B cell (primary cell): ENCODE results near the gene MARCOL. TPM values are rescaled to one million over a fixed set of nuclear protein-coding genes. Genes with fewer than 3 reads are reported as not detected.

Experiments
- ATAC-seq: fragments of 200-7000 bp; cut with Tn5 transposase; one replicate; pipeline ENCODE4 v1.10.0; 2021; ENCODE audit warnings: low read depth, mild to moderate bottlenecking, moderate number of reproducible peaks, moderate library complexity
- CTCF ChIA-PET: fragments of 350-600 bp; sonication (Branson Sonifier 250); formaldehyde crosslinking; loops from one replicate; lab custom pipeline; 2021; ENCODE audit warnings: antibody characterized with exemption, inconsistent platforms; lab: Charles Lee
- POLR2A ChIA-PET: fragments of 350-600 bp; sonication (Branson Sonifier 250); formaldehyde crosslinking; loops from one replicate; lab custom pipeline; 2021; ENCODE audit warnings: antibody characterized with exemption; lab: Charles Lee
- DNase-seq: peaks from one replicate; pipeline ENCODE4 v3.0.0; 2013
- H2AFZ ChIP-seq: 2 replicates; pipeline ENCODE4 v1.6.1; 2012; ENCODE audit warnings: mild to moderate bottlenecking, low read depth, low read length; ENCODE audit not compliant: insufficient read depth, poor library complexity, severe bottlenecking
- H3K27ac ChIP-seq, 2 donors: 1 replicate in 1 of 2; 2 replicates in 1 of 2; pipeline ENCODE4 v1.5.1; 2012 to 2013; ENCODE audit warnings: low read length in 2 of 2, mild to moderate bottlenecking in 2 of 2, moderate library complexity in 1 of 2
- H3K27me3 ChIP-seq, 4 experiments: fragments of 200-600 bp in 1 of 4; sonication (generic) in 1 of 4; replicated peaks in 1 of 4; 1 replicate in 2 of 4; 2 replicates in 2 of 4; pipeline versions ENCODE4 v1.6.1 to v1.7.0; 2013 to 2016; ENCODE audit warnings: low read length in 3 of 4, mild to moderate bottlenecking in 2 of 4, mixed read lengths in 1 of 4, moderate library complexity in 1 of 4; ENCODE audit not compliant: insufficient read depth in 4 of 4, control insufficient read depth in 3 of 4; ENCODE audit errors: control extremely low read depth in 1 of 4
- H3K36me3 ChIP-seq, 2 experiments: replicated peaks in 1 of 2; 1 replicate in 1 of 2; 2 replicates in 1 of 2; pipeline versions ENCODE4 v1.6.1 to v1.7.1; 2013; ENCODE audit warnings: low read length in 1 of 2; ENCODE audit not compliant: insufficient read depth in 2 of 2, control insufficient read depth in 1 of 2; ENCODE audit errors: control extremely low read depth in 1 of 2, extremely low read depth in 1 of 2
- H3K4me1 ChIP-seq, 2 donors: fragments of 200-600 bp in 1 of 2; sonication (generic) in 1 of 2; 1 replicate in 1 of 2; 2 replicates in 1 of 2; pipeline versions ENCODE4 v1.5.1 to v1.6.1; 2013 to 2017; ENCODE audit warnings: low read length in 2 of 2; ENCODE audit not compliant: control insufficient read depth in 2 of 2, insufficient read depth in 2 of 2
- H3K4me2 ChIP-seq: replicated peaks from 2 replicates; pipeline ENCODE3; 2012; ENCODE audit warnings: mild to moderate bottlenecking, low read depth, low read length; ENCODE audit not compliant: poor library complexity, severe bottlenecking
- H3K4me3 ChIP-seq, 5 experiments: fragments of 200-600 bp in 1 of 5; sonication (generic) in 1 of 5; 1 replicate in 3 of 5; 2 replicates in 2 of 5; pipeline versions ENCODE4 v1.5.1 to v1.7.0; 2011 to 2016; ENCODE audit warnings: low read length in 4 of 5, mild to moderate bottlenecking in 4 of 5, low read depth in 2 of 5, control low read depth in 1 of 5, moderate library complexity in 1 of 5; ENCODE audit not compliant: insufficient read depth in 1 of 5; ENCODE audit errors: control extremely low read depth in 1 of 5, extremely low read depth in 1 of 5
- H3K79me2 ChIP-seq: fragments of 200-600 bp; sonication (generic); one replicate; pipeline ENCODE4 v1.6.0; 2016; ENCODE audit warnings: low read length; ENCODE audit not compliant: control insufficient read depth, insufficient read depth
- H3K9ac ChIP-seq: fragments of 200-600 bp; sonication (generic); 2 replicates; pipeline ENCODE4 v1.6.1; 2017; ENCODE audit warnings: mild to moderate bottlenecking, low read length, moderate library complexity
- H3K9me3 ChIP-seq, 3 donors: one replicate each; pipeline versions ENCODE4 v1.6.1 to v1.7.1; 2013; ENCODE audit warnings: low read length in 2 of 3; ENCODE audit not compliant: control insufficient read depth in 2 of 3, insufficient read depth in 1 of 3; ENCODE audit errors: control extremely low read depth in 1 of 3
- H4K20me1 ChIP-seq: 2 replicates; pipeline ENCODE4 v1.6.0; 2012; ENCODE audit warnings: mild to moderate bottlenecking, low read length; ENCODE audit not compliant: insufficient read depth, control insufficient read depth, poor library complexity, severe bottlenecking
- H3K27ac Mint-ChIP-seq: one replicate; pipeline ENCODE4 v1.8.0; 2021; ENCODE audit warnings: mixed read lengths
- H3K27me3 Mint-ChIP-seq: one replicate; pipeline ENCODE4 v1.8.0; 2021; ENCODE audit warnings: mixed read lengths
- H3K4me1 Mint-ChIP-seq: one replicate; pipeline ENCODE4 v1.8.0; 2021; ENCODE audit warnings: mixed read lengths
- H3K4me3 Mint-ChIP-seq: one replicate; pipeline ENCODE4 v1.8.0; 2021; ENCODE audit warnings: mixed read lengths
- H3K9me3 Mint-ChIP-seq: one replicate; pipeline ENCODE4 v1.8.0; 2022; ENCODE audit warnings: mixed read lengths; ENCODE audit not compliant: insufficient read depth
- EZH2 ChIP-seq: IDR thresholded peaks from 2 replicates; pipeline ENCODE4 v1.6.1; 2012; ENCODE audit warnings: borderline replicate concordance, low read depth, mild to moderate bottlenecking, moderate library complexity, low read length; ENCODE audit not compliant: insufficient read depth, poor library complexity, severe bottlenecking
- WGBS: methylation state at CpG from one replicate; pipeline ENCODE4 v1.1.5; 2013; ENCODE audit warnings: missing lambda C conversion rate; ENCODE audit not compliant: insufficient coverage; 5-methylcytosine and 5-hydroxymethylcytosine counted together
- intact Hi-C: fragments of 100-400 bp; cut with micrococcal nuclease; formaldehyde crosslinking; loops from one replicate; pipeline ENCODE4 v1.10.0; 2022
- polyA plus RNA-seq: library from polyadenylated mRNA; depleted of rRNA; stranded (reverse); fragments of >200 nt; gene quantifications from 2 replicates; pipeline ENCODE4 v1.2.3, GENCODE V29; 2012
- total RNA-seq, 2 donors: library from RNA; stranded (reverse); fragments of 120-200 nt in 1 of 2; gene quantifications; 1 replicate in 1 of 2; 2 replicates in 1 of 2; pipeline versions ENCODE4 v1.2.3 to v1.2.4, GENCODE V29; 2013 to 2022
- TF ChIP-seq, protein P1 (sequence below): fragments of 200-600 bp; IDR thresholded peaks from one replicate; pipeline ENCODE4 v1.8.0; 2022; ENCODE audit warnings: antibody characterized with exemption, mild to moderate bottlenecking

MARCOL gene
- total and polyA plus RNA-seq, 2 donors (not counting 1 experiment from before 2014, with no cell fraction given) = not detected

DNA sequence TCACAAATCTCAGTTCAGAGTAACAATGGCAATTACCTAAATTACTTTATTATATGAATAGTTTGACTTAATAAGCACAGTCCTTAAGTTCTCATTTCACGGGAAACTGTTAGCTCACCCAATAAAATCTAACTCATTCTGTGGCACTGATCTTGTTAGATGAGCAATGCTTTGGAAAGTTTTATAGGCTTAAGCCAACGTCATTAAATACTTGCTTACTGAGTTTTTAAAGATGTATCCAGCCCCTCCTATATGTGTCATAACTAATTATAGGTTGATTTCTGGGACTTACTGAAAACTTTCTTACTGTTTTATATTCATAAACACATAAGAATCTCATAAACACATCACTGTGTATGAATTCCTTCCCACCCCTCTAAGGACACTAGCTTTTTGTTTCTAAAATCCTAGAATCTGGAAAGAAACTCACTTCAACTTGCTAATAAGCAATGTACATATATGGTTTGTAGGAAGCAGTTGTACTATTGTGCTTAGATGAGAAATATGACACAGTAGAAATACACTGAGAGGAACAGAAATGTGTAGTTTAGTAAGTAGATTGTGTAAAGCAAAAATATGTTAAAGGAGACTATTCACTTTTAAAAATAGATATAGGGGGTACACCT, 14.1 kb upstream of the MARCOL start:
- no peak overlapping the region for H3K27ac ChIP-seq
- H3K79me2 ChIP-seq = no peaks in the 10 kb centered on the region
- no peak overlapping the region for H3K4me2 ChIP-seq
- H4K20me1 ChIP-seq = no peaks in the 10 kb centered on the region
- CTCF ChIA-PET = no interaction called here
- no CpG with 5 or more reads among the region's 2 CpGs for WGBS
- DNase-seq (no peak), ATAC-seq (no peak)
- intact Hi-C loops = no loop called here
- no peaks in the 10 kb centered on the region for H3K9me3 ChIP-seq
- H3K4me1 ChIP-seq = no peaks in the 10 kb centered on the region
- Mint-ChIP-seq H3K4me1 (no peaks in the 10 kb centered on the region), H3K9me3 (no peaks in the 10 kb centered on the region), H3K4me3 (no peak overlapping the region), H3K27ac (no peak overlapping the region), H3K27me3 (peaks cover 10% of the 10 kb centered on the region)
- H3K4me3 ChIP-seq = no peak overlapping the region
- POLR2A ChIA-PET = no interaction called here
- no peak for TF ChIP-seq EZH2
- TF ChIP-seq, protein P1, sequence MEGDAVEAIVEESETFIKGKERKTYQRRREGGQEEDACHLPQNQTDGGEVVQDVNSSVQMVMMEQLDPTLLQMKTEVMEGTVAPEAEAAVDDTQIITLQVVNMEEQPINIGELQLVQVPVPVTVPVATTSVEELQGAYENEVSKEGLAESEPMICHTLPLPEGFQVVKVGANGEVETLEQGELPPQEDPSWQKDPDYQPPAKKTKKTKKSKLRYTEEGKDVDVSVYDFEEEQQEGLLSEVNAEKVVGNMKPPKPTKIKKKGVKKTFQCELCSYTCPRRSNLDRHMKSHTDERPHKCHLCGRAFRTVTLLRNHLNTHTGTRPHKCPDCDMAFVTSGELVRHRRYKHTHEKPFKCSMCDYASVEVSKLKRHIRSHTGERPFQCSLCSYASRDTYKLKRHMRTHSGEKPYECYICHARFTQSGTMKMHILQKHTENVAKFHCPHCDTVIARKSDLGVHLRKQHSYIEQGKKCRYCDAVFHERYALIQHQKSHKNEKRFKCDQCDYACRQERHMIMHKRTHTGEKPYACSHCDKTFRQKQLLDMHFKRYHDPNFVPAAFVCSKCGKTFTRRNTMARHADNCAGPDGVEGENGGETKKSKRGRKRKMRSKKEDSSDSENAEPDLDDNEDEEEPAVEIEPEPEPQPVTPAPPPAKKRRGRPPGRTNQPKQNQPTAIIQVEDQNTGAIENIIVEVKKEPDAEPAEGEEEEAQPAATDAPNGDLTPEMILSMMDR = no peak
- H3K9ac ChIP-seq = no peak overlapping the region
- H3K36me3 ChIP-seq = no peaks in the 10 kb centered on the region
- H3K27me3 ChIP-seq = no peaks in the 10 kb centered on the region
- no peak overlapping the region for H2AFZ ChIP-seq

DNA sequence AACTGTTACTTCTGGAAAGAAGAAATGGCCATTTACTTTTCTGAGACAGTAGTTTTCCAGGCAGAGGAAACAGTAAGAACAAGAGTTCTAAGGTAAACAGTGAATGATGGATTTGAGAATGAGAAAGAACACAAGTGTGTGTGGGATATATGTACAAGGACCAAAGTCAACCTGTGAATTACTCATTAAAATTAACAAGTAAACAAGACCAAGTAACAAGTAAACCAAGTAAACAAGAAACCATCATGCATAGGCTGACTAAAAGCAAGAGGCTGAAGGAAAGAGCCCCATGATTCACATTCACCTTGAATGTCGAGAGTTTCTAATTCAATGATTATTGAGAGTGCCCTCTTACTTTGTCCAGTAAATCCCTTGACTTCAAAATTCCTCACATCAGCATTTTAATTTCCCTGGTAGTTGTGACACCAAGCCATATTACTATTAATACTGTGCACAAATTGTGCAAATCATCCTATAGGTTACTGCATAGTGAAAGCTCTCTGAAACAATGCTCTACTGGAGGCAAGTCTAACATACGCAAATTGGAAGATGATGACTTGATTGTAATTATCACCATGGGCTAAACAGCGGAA, 9.8 kb upstream of the MARCOL start:
- DNase-seq (no peak), ATAC-seq (no peak)
- Mint-ChIP-seq H3K27me3 (peaks cover 7% of the 10 kb centered on the region), H3K9me3 (no peaks in the 10 kb centered on the region), H3K4me1 (no peaks in the 10 kb centered on the region), H3K4me3 (no peak overlapping the region), H3K27ac (no peak overlapping the region)
- Histone ChIP-seq H3K36me3 (no peaks in the 10 kb centered on the region), H3K9me3 (no peaks in the 10 kb centered on the region), H3K4me3 (no peak overlapping the region), H3K4me1 (no peaks in the 10 kb centered on the region), H4K20me1 (no peaks in the 10 kb centered on the region), H2AFZ (no peak overlapping the region), H3K79me2 (no peaks in the 10 kb centered on the region), H3K27me3 (no peaks in the 10 kb centered on the region), H3K9ac (no peak overlapping the region), H3K27ac (no peak overlapping the region), H3K4me2 (no peak overlapping the region)
- intact Hi-C loops = no loop called here
- POLR2A ChIA-PET = no interaction called here
- no CpG with 5 or more reads among the region's 3 CpGs for WGBS
- no peak for TF ChIP-seq EZH2
- TF ChIP-seq, protein P1 = no peak
- CTCF ChIA-PET = no interaction called here
